HFFc6 (cell line): Measurements from ENCODE around the gene ZNF597. TPM values are rescaled to one million over a fixed set of nuclear protein-coding genes. Genes with fewer than 3 reads are reported as not detected.

Experiments used
- DNase-seq: peaks from one replicate; pipeline ENCODE4 v3.0.0-alpha.2; 2018
- H3K27ac Mint-ChIP-seq: 2 replicates; pipeline ENCODE4 v1.8.0; 2020; ENCODE audit warnings: mild to moderate bottlenecking, mixed read lengths
- H3K27me3 Mint-ChIP-seq: 2 replicates; pipeline ENCODE4 v1.8.0; 2021; ENCODE audit warnings: mild to moderate bottlenecking, moderate library complexity, mixed read lengths; ENCODE audit not compliant: insufficient read depth
- H3K36me3 Mint-ChIP-seq: 2 replicates; pipeline ENCODE4 v1.8.0; 2021; ENCODE audit warnings: low read depth, mixed read lengths
- H3K4me1 Mint-ChIP-seq: 2 replicates; pipeline ENCODE4 v1.8.0; 2020; ENCODE audit warnings: low read depth, mixed read lengths
- H3K4me3 Mint-ChIP-seq: 2 replicates; pipeline ENCODE4 v1.8.0; 2020; ENCODE audit warnings: mild to moderate bottlenecking, moderate library complexity, mixed read lengths
- H3K9me3 Mint-ChIP-seq: 2 replicates; pipeline ENCODE4 v1.8.0; 2020; ENCODE audit warnings: mild to moderate bottlenecking, mixed read lengths
- total RNA-seq, 6 experiments: library from RNA; stranded (reverse); fragmentation: NEBNext Ultra II Directional; extraction: Animal tissue kit (Norgen Biotek cat#: 25700); gene quantifications; 2 replicates in 1 of 6; 3 replicates in 5 of 6; pipeline ENCODE4 v1.2.3, GENCODE V29; 2021
- TF ChIP-seq, protein P1 (sequence below): fragments of 200-600 bp; sonication (generic); IDR thresholded peaks from 2 replicates; pipeline ENCODE4 v1.5.0; 2021; ENCODE audit warnings: antibody characterized with exemption, mild to moderate bottlenecking

The ZNF597 gene
- total RNA-seq, 6 experiments from 2014 or later: 1.6 to 2.3 (median 1.8) TPM

DNA sequence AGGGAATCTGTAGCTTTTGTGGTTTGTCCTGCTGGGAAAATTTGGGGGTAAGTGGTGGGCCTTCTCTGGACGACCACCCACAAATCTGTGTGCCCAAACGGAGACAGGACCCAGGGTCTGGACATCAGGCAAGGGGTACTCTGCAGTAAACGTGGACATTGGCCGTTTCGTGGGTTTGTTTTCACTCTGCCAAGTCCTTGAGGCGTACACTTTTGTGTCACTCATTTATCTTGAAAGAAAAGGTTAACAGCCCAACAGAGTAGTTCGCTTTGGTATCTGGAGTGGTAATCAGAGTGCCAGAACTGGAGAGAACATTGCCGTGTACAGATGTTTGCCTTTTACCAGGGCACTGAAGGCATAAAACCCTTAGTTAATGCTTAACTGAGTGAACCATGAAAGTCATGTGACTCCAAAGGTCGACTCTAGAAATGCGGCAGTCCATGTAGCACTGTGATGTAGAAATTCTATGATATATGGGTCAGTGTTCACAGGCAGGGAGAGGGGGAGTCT lies 15.6 kb upstream of the ZNF597 start:
- Mint-ChIP-seq H3K36me3 (peaks cover 4% of the 10 kb centered on the region; the same call in 1 of the 2 replicates), H3K9me3 (no peaks in the 10 kb centered on the region), H3K4me1 (peaks cover 54% of the 10 kb centered on the region), H3K27me3 (no peaks in the 10 kb centered on the region; the same call in 1 of the 2 replicates), H3K27ac (peak overlapping the region; percentile 96), H3K4me3 (peak overlapping the region; percentile 94)
- TF ChIP-seq, protein P1, sequence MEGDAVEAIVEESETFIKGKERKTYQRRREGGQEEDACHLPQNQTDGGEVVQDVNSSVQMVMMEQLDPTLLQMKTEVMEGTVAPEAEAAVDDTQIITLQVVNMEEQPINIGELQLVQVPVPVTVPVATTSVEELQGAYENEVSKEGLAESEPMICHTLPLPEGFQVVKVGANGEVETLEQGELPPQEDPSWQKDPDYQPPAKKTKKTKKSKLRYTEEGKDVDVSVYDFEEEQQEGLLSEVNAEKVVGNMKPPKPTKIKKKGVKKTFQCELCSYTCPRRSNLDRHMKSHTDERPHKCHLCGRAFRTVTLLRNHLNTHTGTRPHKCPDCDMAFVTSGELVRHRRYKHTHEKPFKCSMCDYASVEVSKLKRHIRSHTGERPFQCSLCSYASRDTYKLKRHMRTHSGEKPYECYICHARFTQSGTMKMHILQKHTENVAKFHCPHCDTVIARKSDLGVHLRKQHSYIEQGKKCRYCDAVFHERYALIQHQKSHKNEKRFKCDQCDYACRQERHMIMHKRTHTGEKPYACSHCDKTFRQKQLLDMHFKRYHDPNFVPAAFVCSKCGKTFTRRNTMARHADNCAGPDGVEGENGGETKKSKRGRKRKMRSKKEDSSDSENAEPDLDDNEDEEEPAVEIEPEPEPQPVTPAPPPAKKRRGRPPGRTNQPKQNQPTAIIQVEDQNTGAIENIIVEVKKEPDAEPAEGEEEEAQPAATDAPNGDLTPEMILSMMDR: no peak; the same call in 1 of the 2 replicates
- DNase-seq: peak; percentile 19

DNA sequence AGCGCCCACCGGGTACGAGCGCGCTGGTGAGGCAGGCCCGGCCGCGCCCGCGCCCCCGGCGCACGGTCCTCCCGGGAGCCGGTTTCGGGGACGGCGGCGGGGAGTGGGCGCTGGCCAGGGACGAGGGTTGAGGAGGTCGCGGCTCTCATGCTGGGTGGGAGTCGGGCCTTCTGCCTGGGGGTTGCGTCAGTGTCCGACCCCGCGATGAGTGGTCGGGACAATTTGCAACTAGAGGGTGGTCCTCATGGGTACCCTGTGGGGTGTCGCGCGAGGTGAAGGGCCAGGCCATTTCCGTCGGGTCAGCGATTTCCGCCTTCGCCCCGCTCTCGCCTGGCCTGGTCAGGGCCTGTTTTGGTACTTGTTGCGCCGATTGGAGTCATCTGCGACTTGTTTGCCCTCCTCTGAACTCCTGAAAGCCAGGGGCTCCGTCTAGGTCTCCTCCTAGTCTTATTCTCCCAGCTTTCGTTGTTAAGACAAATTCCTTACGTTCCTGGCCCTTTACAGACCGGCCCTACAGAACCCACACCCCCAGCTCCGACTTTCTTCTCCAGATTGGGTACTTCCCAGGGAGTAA lies 15.1 kb upstream of the ZNF597 start:
- DNase-seq: peak; percentile 32
- Mint-ChIP-seq H3K36me3 (peaks cover 4% of the 10 kb centered on the region; the same call in 1 of the 2 replicates), H3K4me1 (peaks cover 55% of the 10 kb centered on the region), H3K27ac (peak overlapping the region; percentile 96), H3K4me3 (peak overlapping the region; percentile 94), H3K9me3 (no peaks in the 10 kb centered on the region), H3K27me3 (no peaks in the 10 kb centered on the region; the same call in 1 of the 2 replicates)
- TF ChIP-seq, protein P1: no peak

DNA sequence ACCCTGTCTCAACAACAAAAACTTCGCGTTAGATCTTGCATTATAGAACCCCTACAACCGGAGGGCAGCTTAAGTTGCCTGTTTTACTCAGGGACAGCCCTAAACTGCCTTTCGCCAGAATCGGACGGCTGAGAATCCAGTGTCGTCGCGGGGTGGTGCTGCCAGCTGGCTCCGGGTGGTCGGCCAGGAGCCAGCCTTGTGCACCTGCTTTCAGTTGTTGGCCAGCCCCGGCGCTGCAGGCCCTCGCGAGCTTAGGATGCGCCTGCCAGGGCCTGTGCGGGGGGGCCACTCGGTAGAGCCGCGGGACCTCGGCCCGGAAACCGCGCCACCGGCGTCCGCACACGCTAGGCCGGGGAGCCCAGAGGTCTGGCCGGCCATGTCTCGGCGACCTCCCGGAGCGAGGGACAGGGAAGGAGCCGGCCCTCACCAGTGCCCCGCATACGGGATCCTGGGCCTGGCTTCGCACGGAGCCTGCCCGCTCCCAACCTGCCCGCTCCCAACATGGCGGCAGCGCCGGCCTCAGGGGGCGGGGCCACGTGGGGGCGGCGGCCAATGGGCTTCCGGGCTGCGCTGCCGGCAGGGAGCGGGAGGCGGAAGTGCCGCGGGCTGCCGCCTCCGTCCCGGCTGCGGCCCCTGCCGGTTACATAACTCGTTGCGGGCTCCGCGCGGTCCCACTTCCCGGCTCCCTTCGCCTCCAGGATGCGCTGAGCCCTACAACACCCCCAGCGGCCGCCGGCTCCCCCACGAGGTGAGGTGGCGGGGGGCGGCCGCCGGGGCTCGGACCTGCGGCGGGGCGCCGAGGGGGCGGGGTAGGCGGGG lies 14.3 kb upstream of the ZNF597 start:
- Mint-ChIP-seq H3K9me3 (no peaks in the 10 kb centered on the region), H3K27me3 (no peaks in the 10 kb centered on the region; the same call in 1 of the 2 replicates), H3K4me1 (peaks cover 54% of the 10 kb centered on the region), H3K36me3 (peaks cover 4% of the 10 kb centered on the region; the same call in 1 of the 2 replicates), H3K4me3 (peak overlapping the region; percentile 84), H3K27ac (peak overlapping the region; percentile 75)
- TF ChIP-seq, protein P1: peak; percentile 72
- peak; percentile 77 for DNase-seq

DNA sequence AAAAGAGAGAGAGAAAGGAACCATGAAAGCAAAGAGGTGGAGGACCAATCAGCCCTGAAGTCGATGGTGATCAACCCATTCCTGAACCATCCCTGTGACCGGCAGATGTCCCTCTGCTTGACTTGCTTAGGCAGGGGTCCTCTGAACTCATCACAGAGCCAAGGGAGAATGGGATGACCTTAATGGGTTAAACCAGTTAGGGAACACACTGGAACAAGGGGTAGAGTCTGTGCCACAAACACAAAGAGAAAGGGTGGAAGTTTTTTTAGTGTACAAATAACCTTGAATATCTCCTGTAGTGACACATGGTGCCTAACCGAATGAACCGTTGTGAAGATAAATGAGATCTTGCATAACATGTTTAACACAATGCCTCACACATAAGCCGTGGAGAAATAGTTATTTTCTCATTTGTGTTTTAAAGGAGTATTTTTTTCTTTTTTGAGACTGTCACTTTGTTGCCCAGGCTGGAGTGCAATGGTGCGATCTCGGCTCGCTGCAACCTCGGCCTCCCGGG lies 11.4 kb upstream of the ZNF597 start:
- no peak overlapping the region for H3K27ac Mint-ChIP-seq
- no peak overlapping the region for H3K4me3 Mint-ChIP-seq
- DNase-seq: no peak
- peaks cover 3% of the 10 kb centered on the region; the same call in 1 of the 2 replicates for H3K36me3 Mint-ChIP-seq
- no peaks in the 10 kb centered on the region; the same call in 1 of the 2 replicates for H3K9me3 Mint-ChIP-seq
- TF ChIP-seq, protein P1: no peak
- H3K27me3 Mint-ChIP-seq: no peaks in the 10 kb centered on the region; the same call in 1 of the 2 replicates
- H3K4me1 Mint-ChIP-seq: peaks cover 28% of the 10 kb centered on the region

DNA sequence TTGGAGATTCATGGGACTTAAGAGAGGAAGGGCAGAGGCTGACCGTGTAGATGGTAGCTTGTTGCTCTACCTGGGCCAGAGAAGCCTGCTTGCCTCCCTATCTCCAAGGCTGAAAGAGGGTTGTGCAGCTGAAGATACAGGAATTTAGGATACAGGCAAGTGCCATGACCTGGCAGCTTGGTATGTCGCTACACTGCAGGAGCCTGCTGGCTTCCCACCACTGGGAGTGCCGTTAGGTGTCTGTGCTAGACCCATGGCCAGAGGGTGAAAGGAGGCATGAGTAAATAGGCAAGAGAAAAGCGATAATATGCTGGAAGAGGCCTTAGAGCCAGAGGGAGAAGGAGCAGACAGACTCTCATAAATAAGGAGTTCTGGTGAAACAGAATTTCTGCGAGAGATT lies 10.8 kb upstream of the ZNF597 start:
- Mint-ChIP-seq H3K9me3 (no peaks in the 10 kb centered on the region; the same call in 1 of the 2 replicates), H3K27ac (no peak overlapping the region), H3K4me3 (no peak overlapping the region), H3K4me1 (peaks cover 22% of the 10 kb centered on the region), H3K27me3 (no peaks in the 10 kb centered on the region; the same call in 1 of the 2 replicates), H3K36me3 (peaks cover 5% of the 10 kb centered on the region; the same call in 1 of the 2 replicates)
- DNase-seq: no peak
- TF ChIP-seq, protein P1: no peak
